H9 (cell line): ENCODE results near the gene MYO1F. TPM values are rescaled to one million over a fixed set of nuclear protein-coding genes. Genes with fewer than 3 reads are reported as not detected.

ENCODE experiments used
- DNase-seq: peaks from one replicate; pipeline ENCODE4 v3.0.0-alpha.2; 2017
- H2AFZ ChIP-seq: one replicate; pipeline ENCODE4 v1.6.1; 2013; ENCODE audit warnings: mild to moderate bottlenecking, low read length, control low read depth, moderate library complexity
- H2AK5ac ChIP-seq: 2 replicates; pipeline ENCODE4 v1.6.1; 2013; ENCODE audit warnings: low read length, control low read depth, mixed read lengths; ENCODE audit not compliant: insufficient read length
- H2BK120ac ChIP-seq: one replicate; pipeline ENCODE4 v1.6.1; 2013; ENCODE audit warnings: low read depth, mild to moderate bottlenecking, low read length, control low read depth, inconsistent platforms; ENCODE audit not compliant: poor library complexity, severe bottlenecking
- H2BK12ac ChIP-seq: 2 replicates; pipeline ENCODE4 v1.6.1; 2013; ENCODE audit warnings: low read length, control low read depth, mixed read lengths, low read depth; ENCODE audit not compliant: insufficient read length
- H2BK15ac ChIP-seq: 2 replicates; pipeline ENCODE4 v1.6.1; 2013; ENCODE audit warnings: low read depth, low read length, control low read depth
- H2BK20ac ChIP-seq: one replicate; pipeline ENCODE4 v1.6.1; 2013; ENCODE audit warnings: low read depth, mild to moderate bottlenecking, low read length, control low read depth, inconsistent platforms; ENCODE audit not compliant: poor library complexity, severe bottlenecking
- H2BK5ac ChIP-seq: 2 replicates; pipeline ENCODE4 v1.6.1; 2013; ENCODE audit warnings: low read length, control low read depth, mixed read lengths; ENCODE audit not compliant: insufficient read length
- H3K14ac ChIP-seq: 2 replicates; pipeline ENCODE4 v1.6.1; 2013; ENCODE audit warnings: low read length, control low read depth; ENCODE audit not compliant: insufficient read depth
- H3K18ac ChIP-seq: 2 replicates; pipeline ENCODE4 v1.6.1; 2013; ENCODE audit warnings: low read depth, mild to moderate bottlenecking, mixed read lengths, low read length, control low read depth; ENCODE audit not compliant: insufficient read length
- H3K23ac ChIP-seq: 2 replicates; pipeline ENCODE4 v1.6.1; 2013; ENCODE audit warnings: low read length, control low read depth, mixed read lengths, low read depth; ENCODE audit not compliant: insufficient read length
- H3K23me2 ChIP-seq: 2 replicates; pipeline ENCODE4 v1.6.1; 2013; ENCODE audit warnings: low read depth, mild to moderate bottlenecking, mixed read lengths, low read length, control low read depth; ENCODE audit not compliant: insufficient read length, poor library complexity, severe bottlenecking
- H3K27ac ChIP-seq: 2 replicates; pipeline ENCODE4 v1.5.1; 2013; ENCODE audit warnings: low read length, control low read depth, mixed read lengths, low read depth; ENCODE audit not compliant: insufficient read length
- H3K27me3 ChIP-seq: 2 replicates; pipeline ENCODE4 v1.6.1; 2013; ENCODE audit warnings: low read length, control low read depth, inconsistent platforms; ENCODE audit not compliant: insufficient read depth
- H3K4ac ChIP-seq: 2 replicates; pipeline ENCODE4 v1.6.1; 2013; ENCODE audit warnings: low read depth, mild to moderate bottlenecking, control low read depth, inconsistent platforms, low read length, moderate library complexity
- H3K4me1 ChIP-seq: 2 replicates; pipeline ENCODE4 v1.6.1; 2013; ENCODE audit warnings: low read length, control low read depth, inconsistent platforms; ENCODE audit not compliant: insufficient read depth
- H3K4me2 ChIP-seq: 2 replicates; pipeline ENCODE4 v1.6.1; 2013; ENCODE audit warnings: low read length, control low read depth, mixed read lengths; ENCODE audit not compliant: insufficient read length, insufficient read depth
- H3K56ac ChIP-seq: 2 replicates; pipeline ENCODE4 v1.6.1; 2013; ENCODE audit warnings: low read depth, mild to moderate bottlenecking, mixed read lengths, low read length, control low read depth; ENCODE audit not compliant: insufficient read length
- H3K79me1 ChIP-seq: 2 replicates; pipeline ENCODE4 v1.6.1; 2013; ENCODE audit warnings: low read depth, mild to moderate bottlenecking, moderate library complexity, low read length, control low read depth, inconsistent platforms; ENCODE audit not compliant: insufficient read depth, poor library complexity, severe bottlenecking
- H3K79me2 ChIP-seq: 2 replicates; pipeline ENCODE4 v1.6.1; 2013; ENCODE audit warnings: low read length, control low read depth, inconsistent platforms; ENCODE audit not compliant: insufficient read depth
- H3K9ac ChIP-seq: 2 replicates; pipeline ENCODE4 v1.6.1; 2013; ENCODE audit warnings: low read length, control low read depth, mixed read lengths; ENCODE audit not compliant: insufficient read length; ENCODE audit errors: extremely low read depth
- H3K9me3 ChIP-seq: one replicate; pipeline ENCODE4 v1.6.1; 2013; ENCODE audit warnings: low read depth, low read length, inconsistent platforms; ENCODE audit not compliant: control insufficient read depth
- H3T11ph ChIP-seq: one replicate; pipeline ENCODE4 v1.6.1; 2013; ENCODE audit warnings: mild to moderate bottlenecking, low read length, control low read depth, inconsistent platforms
- H4K20me1 ChIP-seq: one replicate; pipeline ENCODE4 v1.6.1; 2013; ENCODE audit not compliant: control insufficient read depth, insufficient read length, insufficient read depth
- H4K5ac ChIP-seq: 2 replicates; pipeline ENCODE4 v1.6.1; 2013; ENCODE audit warnings: low read depth, mild to moderate bottlenecking, mixed read lengths, low read length, control low read depth; ENCODE audit not compliant: insufficient read length
- H4K8ac ChIP-seq: replicated peaks from 2 replicates; pipeline ENCODE4 v1.6.1; 2013; ENCODE audit warnings: low read length, control low read depth, mixed read lengths, low read depth; ENCODE audit not compliant: insufficient read length
- H4K91ac ChIP-seq: 2 replicates; pipeline ENCODE4 v1.6.1; 2013; ENCODE audit warnings: low read depth, mild to moderate bottlenecking, moderate library complexity, mixed read lengths, low read length, control low read depth; ENCODE audit not compliant: insufficient read length
- H3K27ac Mint-ChIP-seq, 3 experiments: 2 replicates in 2 of 3; 3 replicates in 1 of 3; pipeline ENCODE4 v1.8.0; 2020 to 2021; ENCODE audit warnings: mixed read lengths in 3 of 3, mild to moderate bottlenecking in 1 of 3, moderate library complexity in 1 of 3
- H3K27me3 Mint-ChIP-seq: 2 replicates; pipeline ENCODE4 v1.8.0; 2021; ENCODE audit warnings: low read depth, mild to moderate bottlenecking, moderate library complexity, mixed read lengths
- H3K36me3 Mint-ChIP-seq, 3 experiments: 2 replicates in 2 of 3; 3 replicates in 1 of 3; pipeline ENCODE4 v1.8.0; 2020 to 2021; ENCODE audit warnings: low read depth in 3 of 3, mixed read lengths in 3 of 3; ENCODE audit not compliant: insufficient read depth in 1 of 3
- H3K4me1 Mint-ChIP-seq, 2 experiments: 2 replicates each; pipeline ENCODE4 v1.8.0; 2020; ENCODE audit warnings: mixed read lengths in 2 of 2
- H3K4me3 Mint-ChIP-seq, 2 experiments: 2 replicates in 1 of 2; 3 replicates in 1 of 2; pipeline ENCODE4 v1.8.0; 2020 to 2021; ENCODE audit warnings: mild to moderate bottlenecking in 2 of 2, mixed read lengths in 2 of 2, moderate library complexity in 1 of 2
- H3K9me3 Mint-ChIP-seq, 2 experiments: 2 replicates in 1 of 2; 3 replicates in 1 of 2; pipeline ENCODE4 v1.8.0; 2020; ENCODE audit warnings: mild to moderate bottlenecking in 2 of 2, mixed read lengths in 2 of 2, moderate library complexity in 1 of 2
- CTCF ChIP-seq: fragments of 200-600 bp; sonication (generic); conservative IDR thresholded peaks from 3 replicates; pipeline ENCODE4 v1.8.0; 2021; ENCODE audit warnings: antibody characterized with exemption, mild to moderate bottlenecking
- WGBS: extraction: QIAGEN DNeasy Blood & Tissue Kit; methylation state at CpG from one replicate; pipeline ENCODE4 v1.1.7; 2013; ENCODE audit warnings: missing lambda C conversion rate, low lambda C conversion rate, mixed read lengths; ENCODE audit not compliant: insufficient read length; ENCODE audit errors: extremely low coverage; 5-methylcytosine and 5-hydroxymethylcytosine counted together
- total RNA-seq: library from RNA; stranded (reverse); gene quantifications from 2 replicates; pipeline ENCODE4 v1.2.1, GENCODE V29; 2021

Gene MYO1F
- total RNA-seq, 1 experiment from 2014 or later: 1.0 TPM

DNA sequence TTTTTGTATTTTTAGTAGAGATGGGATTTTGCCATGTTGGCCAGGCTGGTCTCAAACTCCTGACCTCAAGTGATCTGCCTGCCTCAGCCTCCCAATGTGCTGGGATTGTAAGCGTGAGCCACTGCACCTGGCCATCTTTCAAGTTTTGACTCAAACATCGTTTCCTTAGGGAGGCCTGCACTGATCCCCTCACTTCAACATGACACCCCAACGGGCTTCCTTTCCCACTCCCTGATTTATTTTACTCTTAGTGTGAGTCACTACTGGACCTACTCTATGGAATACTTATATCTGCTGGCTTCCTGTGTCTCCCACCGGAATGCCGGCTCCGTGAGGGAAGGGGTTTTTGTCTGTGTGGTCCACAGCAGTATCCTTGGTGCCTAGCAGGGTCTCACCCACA lies 37.8 kb upstream of the MYO1F start:
- DNase-seq: no peak
- H3K9me3 ChIP-seq: no peaks in the 10 kb centered on the region
- no peak overlapping the region for H4K5ac ChIP-seq
- no peak overlapping the region for H3T11ph ChIP-seq
- H2AFZ ChIP-seq: no peak overlapping the region
- H3K4ac ChIP-seq: no peak overlapping the region
- no peak overlapping the region for H2AK5ac ChIP-seq
- H3K27me3 ChIP-seq: no peaks in the 10 kb centered on the region
- H3K56ac ChIP-seq: no peak overlapping the region
- Mint-ChIP-seq H3K27me3 (no peaks in the 10 kb centered on the region; the same call in none of the 2 replicates), H3K27ac (peak overlapping the region in 2 of 3 experiments; percentile 25 to 76; a peak in 3 of 7 replicates), H3K4me1 (peaks cover 11 to 22% of the 10 kb centered on the region in 2 experiments), H3K36me3 (no peaks in the 10 kb centered on the region; a peak in 1 of 7 replicates), H3K4me3 (no peak overlapping the region), H3K9me3 (no peaks in the 10 kb centered on the region; a peak in 1 of 5 replicates)
- no peak overlapping the region for H2BK120ac ChIP-seq
- H2BK5ac ChIP-seq: no peak overlapping the region
- H3K27ac ChIP-seq: no peak overlapping the region
- H4K20me1 ChIP-seq: no peaks in the 10 kb centered on the region
- H2BK15ac ChIP-seq: no peak overlapping the region
- no peak overlapping the region for H4K8ac ChIP-seq
- H3K79me1 ChIP-seq: no peaks in the 10 kb centered on the region
- no peaks in the 10 kb centered on the region for H3K79me2 ChIP-seq
- H3K9ac ChIP-seq: no peak overlapping the region
- no peak overlapping the region for H3K18ac ChIP-seq
- H2BK20ac ChIP-seq: no peak overlapping the region
- H3K4me1 ChIP-seq: no peaks in the 10 kb centered on the region; the same call in 1 of the 2 replicates
- H4K91ac ChIP-seq: no peak overlapping the region
- H3K4me2 ChIP-seq: no peak overlapping the region
- no peak overlapping the region for H3K14ac ChIP-seq
- H3K23me2 ChIP-seq: peaks cover 4% of the 10 kb centered on the region
- TF ChIP-seq CTCF: no peak
- no peak overlapping the region for H2BK12ac ChIP-seq
- H3K23ac ChIP-seq: no peak overlapping the region
- no CpG with 5 or more reads among the region's 6 CpGs for whole genome bisulfite sequencing
